Upper lobe of left lung (tissue), 4 donors: ENCODE data around the gene KLHL26.

ENCODE experiments used
- CTCF ChIP-seq, 6 experiments: fragments of 450-650 bp in 4 of 6; fragments of 200-600 bp in 2 of 6; sonication (generic) in 2 of 6; IDR thresholded peaks; one replicate each; pipeline ENCODE4 v1.5.1; 2016 to 2019; ENCODE audit warnings: antibody characterized with exemption in 6 of 6
- EP300 ChIP-seq, 4 donors: sonication (generic); formaldehyde crosslinking; IDR thresholded peaks; one replicate each; pipeline ENCODE4 v1.5.1; 2017; ENCODE audit warnings: antibody characterized with exemption in 4 of 4, control low read depth in 2 of 4
- POLR2A ChIP-seq, 4 donors: fragments of 450-650 bp; IDR thresholded peaks; one replicate each; pipeline ENCODE4 v1.5.1; 2016 to 2017; ENCODE audit warnings: antibody characterized with exemption in 4 of 4, mild to moderate bottlenecking in 2 of 4
- POLR2AphosphoS5 ChIP-seq, 2 donors: sonication (generic); formaldehyde crosslinking; IDR thresholded peaks; one replicate each; pipeline ENCODE4 v1.5.1; 2017; ENCODE audit warnings: antibody characterized with exemption in 2 of 2

GRCh38 chr19:18718015-18718526 lies 81.2 kb downstream of the KLHL26 start:
- TF ChIP-seq POLR2A (IDR thresholded peaks at IDR 0.05) (no peak), CTCF (IDR thresholded peaks at IDR 0.05) (no peak), POLR2AphosphoS5 (IDR thresholded peaks at IDR 0.05) (no peak), EP300 (IDR thresholded peaks at IDR 0.05) (no peak)
